Stimulated activated naive CD8-positive, alpha-beta T cell treated with anti-CD3 and anti-CD28 coated beads, Interleukin-15, Interleukin-2, amounts not matched to agents 100 ng/mL and 50 ng/mL, for 24 hours (primary cell): ENCODE data around the gene C5orf63.
"Not testable (repeated sequence)": the region's sequence is repeated elsewhere in the genome, so short reads cannot be mapped to it uniquely, and the experiment has no call there.

Source experiments
- H3K27ac Mint-ChIP-seq: one replicate; pipeline ENCODE4 v1.8.0; 2021; ENCODE audit warnings: mild to moderate bottlenecking, mixed read lengths
- H3K27me3 Mint-ChIP-seq: one replicate; pipeline ENCODE4 v1.8.0; 2021; ENCODE audit warnings: mixed read lengths
- H3K36me3 Mint-ChIP-seq: one replicate; pipeline ENCODE4 v1.8.0; 2021; ENCODE audit warnings: low read depth, mixed read lengths
- H3K4me1 Mint-ChIP-seq: one replicate; pipeline ENCODE4 v1.8.0; 2021; ENCODE audit warnings: low read depth, mixed read lengths
- H3K4me3 Mint-ChIP-seq: one replicate; pipeline ENCODE4 v1.8.0; 2021; ENCODE audit warnings: mild to moderate bottlenecking, mixed read lengths
- H3K9me3 Mint-ChIP-seq: one replicate; pipeline ENCODE4 v1.8.0; 2021; ENCODE audit warnings: mixed read lengths

Gene C5orf63

GRCh38 chr5:127029581-127030258, 43.6 kb downstream of the C5orf63 start:
- H3K27me3 Mint-ChIP-seq = peaks cover 17% of the 10 kb centered on the region
- peak overlapping the region; percentile 71 for H3K27ac Mint-ChIP-seq
- H3K4me1 Mint-ChIP-seq = peaks cover 36% of the 10 kb centered on the region
- H3K9me3 Mint-ChIP-seq = no peaks in the 10 kb centered on the region
- H3K36me3 Mint-ChIP-seq = no peaks in the 10 kb centered on the region
- peak overlapping the region; percentile 88 for H3K4me3 Mint-ChIP-seq

- Mint-ChIP-seq H3K36me3 (no peaks in the 10 kb centered on the region), H3K27ac (no peak overlapping the region), H3K9me3 (no peaks in the 10 kb centered on the region), H3K4me1 (peaks cover 41% of the 10 kb centered on the region), H3K4me3 (peak overlapping the region; percentile 88), H3K27me3 (peaks cover 15% of the 10 kb centered on the region)
Measured at GRCh38 chr5:127028822-127029457, 44.4 kb downstream of the C5orf63 start.

- Mint-ChIP-seq H3K36me3 (no peaks in the 10 kb centered on the region), H3K27ac (no peak overlapping the region), H3K27me3 (peaks cover 8% of the 10 kb centered on the region), H3K4me1 (peaks cover 44% of the 10 kb centered on the region), H3K9me3 (no peaks in the 10 kb centered on the region), H3K4me3 (no peak overlapping the region)
Measured at GRCh38 chr5:127027539-127027938, 45.8 kb downstream of the C5orf63 start.

- no peak overlapping the region for H3K27ac Mint-ChIP-seq
- peaks cover 2% of the 10 kb centered on the region for H3K27me3 Mint-ChIP-seq
- no peaks in the 10 kb centered on the region for H3K36me3 Mint-ChIP-seq
- H3K9me3 Mint-ChIP-seq = no peaks in the 10 kb centered on the region
- peaks cover 35% of the 10 kb centered on the region for H3K4me1 Mint-ChIP-seq
- H3K4me3 Mint-ChIP-seq = no peak overlapping the region
Measured at GRCh38 chr5:127026166-127026565, 47.1 kb downstream of the C5orf63 start.

GRCh38 chr5:127025467-127025866, 47.8 kb downstream of the C5orf63 start:
- H3K36me3 Mint-ChIP-seq = no peaks in the 10 kb centered on the region
- H3K27ac Mint-ChIP-seq = no peak overlapping the region
- no peaks in the 10 kb centered on the region for H3K9me3 Mint-ChIP-seq
- H3K4me3 Mint-ChIP-seq = no peak overlapping the region
- H3K4me1 Mint-ChIP-seq = peaks cover 35% of the 10 kb centered on the region
- H3K27me3 Mint-ChIP-seq = peaks cover 2% of the 10 kb centered on the region

GRCh38 chr5:127024821-127025220, 48.5 kb downstream of the C5orf63 start:
- H3K36me3 Mint-ChIP-seq = no peaks in the 10 kb centered on the region
- H3K4me1 Mint-ChIP-seq = peaks cover 39% of the 10 kb centered on the region
- H3K27me3 Mint-ChIP-seq = peaks cover 2% of the 10 kb centered on the region
- H3K9me3 Mint-ChIP-seq = no peaks in the 10 kb centered on the region
- no peak overlapping the region for H3K4me3 Mint-ChIP-seq
- H3K27ac Mint-ChIP-seq = no peak overlapping the region

GRCh38 chr5:127023552-127024191, 49.6 kb downstream of the C5orf63 start:
- H3K9me3 Mint-ChIP-seq, H3K27me3 Mint-ChIP-seq, H3K36me3 Mint-ChIP-seq, H3K27ac Mint-ChIP-seq, H3K4me3 Mint-ChIP-seq: not testable (repeated sequence)
- peaks cover 36% of the 10 kb centered on the region for H3K4me1 Mint-ChIP-seq

- H3K9me3 Mint-ChIP-seq = no peaks in the 10 kb centered on the region
- no peaks in the 10 kb centered on the region for H3K27me3 Mint-ChIP-seq
- H3K36me3 Mint-ChIP-seq = no peaks in the 10 kb centered on the region
- H3K4me3 Mint-ChIP-seq = no peak overlapping the region
- peaks cover 34% of the 10 kb centered on the region for H3K4me1 Mint-ChIP-seq
- no peak overlapping the region for H3K27ac Mint-ChIP-seq
Measured at GRCh38 chr5:127022846-127023245, 50.5 kb downstream of the C5orf63 start.

- Mint-ChIP-seq H3K27ac (no peak overlapping the region), H3K9me3 (peaks cover 3% of the 10 kb centered on the region), H3K27me3 (no peaks in the 10 kb centered on the region), H3K36me3 (no peaks in the 10 kb centered on the region), H3K4me1 (peaks cover 21% of the 10 kb centered on the region), H3K4me3 (no peak overlapping the region)
Measured at GRCh38 chr5:127019928-127020327, 53.4 kb downstream of the C5orf63 start.

- peaks cover 43% of the 10 kb centered on the region for H3K4me1 Mint-ChIP-seq
- not testable (repeated sequence) for H3K27me3 Mint-ChIP-seq, H3K27ac Mint-ChIP-seq
Measured at GRCh38 chr5:127016722-127017121, 56.6 kb downstream of the C5orf63 start.

GRCh38 chr5:127015716-127016115, 57.6 kb downstream of the C5orf63 start:
- no peak overlapping the region for H3K27ac Mint-ChIP-seq
- no peaks in the 10 kb centered on the region for H3K27me3 Mint-ChIP-seq
- H3K9me3 Mint-ChIP-seq = peaks cover 3% of the 10 kb centered on the region
- no peak overlapping the region for H3K4me3 Mint-ChIP-seq
- H3K36me3 Mint-ChIP-seq = no peaks in the 10 kb centered on the region
- H3K4me1 Mint-ChIP-seq = peaks cover 50% of the 10 kb centered on the region

More at GRCh38 chr5:127016722-127017121, 56.6 kb downstream of the C5orf63 start:
- not testable (repeated sequence) for H3K9me3 Mint-ChIP-seq, H3K4me3 Mint-ChIP-seq, H3K36me3 Mint-ChIP-seq

GRCh38 chr5:127014573-127014972, 58.7 kb downstream of the C5orf63 start:
- H3K4me3 Mint-ChIP-seq = no peak overlapping the region
- peaks cover 53% of the 10 kb centered on the region for H3K4me1 Mint-ChIP-seq
- H3K27ac Mint-ChIP-seq = no peak overlapping the region

GRCh38 chr5:127013407-127013806, 59.9 kb downstream of the C5orf63 start:
- Mint-ChIP-seq H3K4me3 (no peak overlapping the region), H3K4me1 (peaks cover 53% of the 10 kb centered on the region), H3K27ac (no peak overlapping the region), H3K9me3 (peaks cover 8% of the 10 kb centered on the region), H3K36me3 (no peaks in the 10 kb centered on the region), H3K27me3 (no peaks in the 10 kb centered on the region)

More at GRCh38 chr5:127014573-127014972, 58.7 kb downstream of the C5orf63 start:
- Mint-ChIP-seq H3K36me3 (no peaks in the 10 kb centered on the region), H3K9me3 (peaks cover 8% of the 10 kb centered on the region), H3K27me3 (no peaks in the 10 kb centered on the region)

GRCh38 chr5:127012916-127013315, 60.4 kb downstream of the C5orf63 start:
- no peak overlapping the region for H3K4me3 Mint-ChIP-seq

GRCh38 chr5:127011961-127012644, 61.2 kb downstream of the C5orf63 start:
- H3K9me3 Mint-ChIP-seq = peaks cover 8% of the 10 kb centered on the region
- no peaks in the 10 kb centered on the region for H3K27me3 Mint-ChIP-seq
- H3K27ac Mint-ChIP-seq = no peak overlapping the region
- peaks cover 57% of the 10 kb centered on the region for H3K4me1 Mint-ChIP-seq
- no peaks in the 10 kb centered on the region for H3K36me3 Mint-ChIP-seq
- peak overlapping the region; percentile 4 for H3K4me3 Mint-ChIP-seq

More at GRCh38 chr5:127012916-127013315, 60.4 kb downstream of the C5orf63 start:
- no peak overlapping the region for H3K27ac Mint-ChIP-seq
- peaks cover 8% of the 10 kb centered on the region for H3K9me3 Mint-ChIP-seq
- H3K4me1 Mint-ChIP-seq = peaks cover 56% of the 10 kb centered on the region
- H3K27me3 Mint-ChIP-seq = no peaks in the 10 kb centered on the region
- no peaks in the 10 kb centered on the region for H3K36me3 Mint-ChIP-seq
